KOPT-K1 (cell line): ENCODE measurements around the gene LRIF1.
"Not testable (repeated sequence)": the region's sequence is repeated elsewhere in the genome, so short reads cannot be mapped to it uniquely, and the experiment has no call there.

Experiments
- H3K27ac ChIP-seq: fragments of 200-600 bp; sonication (generic); 2 replicates; pipeline ENCODE4 v1.5.1; 2016; ENCODE audit warnings: antibody characterized with exemption, mild to moderate bottlenecking, low read depth, low read length; ENCODE audit not compliant: poor library complexity, severe bottlenecking
- H3K36me3 ChIP-seq: fragments of 200-600 bp; sonication (generic); 2 replicates; pipeline ENCODE4 v1.5.1; 2017; ENCODE audit warnings: antibody characterized with exemption, mild to moderate bottlenecking, low read length, moderate library complexity; ENCODE audit not compliant: insufficient read depth
- H3K9me3 ChIP-seq: fragments of 200-600 bp; sonication (generic); 2 replicates; pipeline ENCODE4 v1.5.1; 2017; ENCODE audit warnings: antibody characterized with exemption, low read length, mild to moderate bottlenecking; ENCODE audit not compliant: insufficient read depth, poor library complexity, severe bottlenecking

The LRIF1 gene

GRCh38 chr1:110962892-110963690 is 631 bp downstream of the LRIF1 start:
- H3K27ac ChIP-seq = no peak overlapping the region
- H3K9me3 ChIP-seq = peaks cover 8% of the 10 kb centered on the region
- H3K36me3 ChIP-seq = no peaks in the 10 kb centered on the region

- H3K27ac ChIP-seq = no peak overlapping the region
- peaks cover 8% of the 10 kb centered on the region for H3K9me3 ChIP-seq
- H3K36me3 ChIP-seq = no peaks in the 10 kb centered on the region
These were observed 1.8 kb downstream of the LRIF1 start for GRCh38 chr1:110961902-110962301.

GRCh38 chr1:110960777-110961420 is 2.8 kb downstream of the LRIF1 start:
- H3K36me3 ChIP-seq = no peaks in the 10 kb centered on the region
- H3K27ac ChIP-seq = no peak overlapping the region
- H3K9me3 ChIP-seq = peaks cover 8% of the 10 kb centered on the region

GRCh38 chr1:110957798-110958197 is 5.9 kb downstream of the LRIF1 start:
- Histone ChIP-seq H3K9me3 (no peaks in the 10 kb centered on the region), H3K36me3 (no peaks in the 10 kb centered on the region), H3K27ac (no peak overlapping the region)

- Histone ChIP-seq H3K27ac (no peak overlapping the region), H3K9me3 (no peaks in the 10 kb centered on the region)
These were observed 7.1 kb downstream of the LRIF1 start for GRCh38 chr1:110956586-110956985.

GRCh38 chr1:110953031-110953430 is 10.7 kb downstream of the LRIF1 start:
- Histone ChIP-seq H3K27ac (no peak overlapping the region), H3K9me3 (no peaks in the 10 kb centered on the region), H3K36me3 (no peaks in the 10 kb centered on the region)

More at GRCh38 chr1:110956586-110956985, 7.1 kb downstream of the LRIF1 start:
- no peaks in the 10 kb centered on the region for H3K36me3 ChIP-seq

GRCh38 chr1:110952031-110952430 is 11.7 kb downstream of the LRIF1 start:
- H3K36me3 ChIP-seq = no peaks in the 10 kb centered on the region
- H3K27ac ChIP-seq = no peak overlapping the region
- H3K9me3 ChIP-seq = no peaks in the 10 kb centered on the region

GRCh38 chr1:110951161-110951560 is 12.6 kb downstream of the LRIF1 start:
- Histone ChIP-seq H3K36me3 (no peaks in the 10 kb centered on the region), H3K27ac (no peak overlapping the region), H3K9me3 (no peaks in the 10 kb centered on the region)

- H3K36me3 ChIP-seq = no peaks in the 10 kb centered on the region
- H3K27ac ChIP-seq = no peak overlapping the region
- no peaks in the 10 kb centered on the region for H3K9me3 ChIP-seq
These were observed 15.5 kb downstream of the LRIF1 start for GRCh38 chr1:110948038-110948810.

GRCh38 chr1:110945626-110946025 is 18.1 kb downstream of the LRIF1 start:
- no peak overlapping the region for H3K27ac ChIP-seq
- no peaks in the 10 kb centered on the region for H3K36me3 ChIP-seq
- H3K9me3 ChIP-seq = no peaks in the 10 kb centered on the region

- Histone ChIP-seq H3K27ac (no peak overlapping the region), H3K36me3 (no peaks in the 10 kb centered on the region), H3K9me3 (no peaks in the 10 kb centered on the region)
These were observed 18.9 kb downstream of the LRIF1 start for GRCh38 chr1:110944806-110945205.

- peaks cover 4% of the 10 kb centered on the region for H3K9me3 ChIP-seq
- H3K36me3 ChIP-seq = no peaks in the 10 kb centered on the region
- H3K27ac ChIP-seq = no peak overlapping the region
These were observed 27.2 kb downstream of the LRIF1 start for GRCh38 chr1:110936567-110936966.

GRCh38 chr1:110931097-110931496 is 32.6 kb downstream of the LRIF1 start:
- not testable (repeated sequence) for H3K9me3 ChIP-seq, H3K36me3 ChIP-seq, H3K27ac ChIP-seq

- Histone ChIP-seq H3K27ac (no peak overlapping the region), H3K9me3 (no peaks in the 10 kb centered on the region), H3K36me3 (no peaks in the 10 kb centered on the region)
These were observed 34.8 kb downstream of the LRIF1 start for GRCh38 chr1:110928904-110929303.

- no peaks in the 10 kb centered on the region for H3K36me3 ChIP-seq
- H3K27ac ChIP-seq = no peak overlapping the region
- H3K9me3 ChIP-seq = no peaks in the 10 kb centered on the region
These were observed 35.5 kb downstream of the LRIF1 start for GRCh38 chr1:110928191-110928590.
